ENCODE measurements around the gene SLC25A12.

DNA sequence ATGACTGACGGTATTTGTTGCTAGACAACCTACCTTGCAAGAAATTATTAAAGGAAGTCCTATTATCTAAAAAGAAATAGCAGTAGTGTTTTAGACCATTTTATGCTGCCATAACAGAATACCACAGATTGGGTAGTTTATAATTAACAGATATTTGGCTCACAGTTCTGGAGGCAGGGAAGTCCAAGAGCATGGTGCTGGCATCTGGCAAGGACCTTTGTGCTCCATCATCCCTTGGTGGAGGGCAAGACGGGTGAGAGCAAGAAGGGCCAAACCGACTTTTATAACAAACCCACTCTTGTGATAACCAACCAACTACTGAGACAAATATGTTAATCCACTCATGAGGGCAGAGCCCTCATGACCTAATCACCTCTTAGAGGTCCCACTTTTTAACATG, 115.5 kb downstream of the SLC25A12 start:
- no peak for TF ChIP-seq CTCF (IDR thresholded peaks at IDR 0.05; ENCODE audit: borderline replicate concordance, extremely low read depth, low read length, poor library complexity, severe bottlenecking)
- no peak for TF ChIP-seq EZH2 (IDR thresholded peaks at IDR 0.05; ENCODE audit: borderline replicate concordance, low read depth, low read length, severe bottlenecking)

All from DND-41 (cell line).